B cell (primary cell): Measurements from ENCODE around the gene STON2. TPM values are rescaled to one million over a fixed set of nuclear protein-coding genes. Genes with fewer than 3 reads are reported as not detected.

ENCODE experiments used
- ATAC-seq: fragments of 200-7000 bp; cut with Tn5 transposase; one replicate; pipeline ENCODE4 v1.10.0; 2021; ENCODE audit warnings: low read depth, mild to moderate bottlenecking, moderate number of reproducible peaks, moderate library complexity
- CTCF ChIA-PET: fragments of 350-600 bp; sonication (Branson Sonifier 250); formaldehyde crosslinking; loops from one replicate; lab custom pipeline; 2021; ENCODE audit warnings: antibody characterized with exemption, inconsistent platforms; lab: Charles Lee
- POLR2A ChIA-PET: fragments of 350-600 bp; sonication (Branson Sonifier 250); formaldehyde crosslinking; loops from one replicate; lab custom pipeline; 2021; ENCODE audit warnings: antibody characterized with exemption; lab: Charles Lee
- DNase-seq: peaks from one replicate; pipeline ENCODE4 v3.0.0; 2013
- H2AFZ ChIP-seq: 2 replicates; pipeline ENCODE4 v1.6.1; 2012; ENCODE audit warnings: mild to moderate bottlenecking, low read depth, low read length; ENCODE audit not compliant: insufficient read depth, poor library complexity, severe bottlenecking
- H3K27ac ChIP-seq, 2 donors: 1 replicate in 1 of 2; 2 replicates in 1 of 2; pipeline ENCODE4 v1.5.1; 2012 to 2013; ENCODE audit warnings: low read length in 2 of 2, mild to moderate bottlenecking in 2 of 2, moderate library complexity in 1 of 2
- H3K27me3 ChIP-seq, 4 experiments: fragments of 200-600 bp in 1 of 4; sonication (generic) in 1 of 4; replicated peaks in 1 of 4; 1 replicate in 2 of 4; 2 replicates in 2 of 4; pipeline versions ENCODE4 v1.6.1 to v1.7.0; 2013 to 2016; ENCODE audit warnings: low read length in 3 of 4, mild to moderate bottlenecking in 2 of 4, mixed read lengths in 1 of 4, moderate library complexity in 1 of 4; ENCODE audit not compliant: insufficient read depth in 4 of 4, control insufficient read depth in 3 of 4; ENCODE audit errors: control extremely low read depth in 1 of 4
- H3K36me3 ChIP-seq, 2 experiments: replicated peaks in 1 of 2; 1 replicate in 1 of 2; 2 replicates in 1 of 2; pipeline versions ENCODE4 v1.6.1 to v1.7.1; 2013; ENCODE audit warnings: low read length in 1 of 2; ENCODE audit not compliant: insufficient read depth in 2 of 2, control insufficient read depth in 1 of 2; ENCODE audit errors: control extremely low read depth in 1 of 2, extremely low read depth in 1 of 2
- H3K4me1 ChIP-seq, 2 donors: fragments of 200-600 bp in 1 of 2; sonication (generic) in 1 of 2; 1 replicate in 1 of 2; 2 replicates in 1 of 2; pipeline versions ENCODE4 v1.5.1 to v1.6.1; 2013 to 2017; ENCODE audit warnings: low read length in 2 of 2; ENCODE audit not compliant: control insufficient read depth in 2 of 2, insufficient read depth in 2 of 2
- H3K4me2 ChIP-seq: replicated peaks from 2 replicates; pipeline ENCODE3; 2012; ENCODE audit warnings: mild to moderate bottlenecking, low read depth, low read length; ENCODE audit not compliant: poor library complexity, severe bottlenecking
- H3K4me3 ChIP-seq, 5 experiments: fragments of 200-600 bp in 1 of 5; sonication (generic) in 1 of 5; 1 replicate in 3 of 5; 2 replicates in 2 of 5; pipeline versions ENCODE4 v1.5.1 to v1.7.0; 2011 to 2016; ENCODE audit warnings: low read length in 4 of 5, mild to moderate bottlenecking in 4 of 5, low read depth in 2 of 5, control low read depth in 1 of 5, moderate library complexity in 1 of 5; ENCODE audit not compliant: insufficient read depth in 1 of 5; ENCODE audit errors: control extremely low read depth in 1 of 5, extremely low read depth in 1 of 5
- H3K79me2 ChIP-seq: fragments of 200-600 bp; sonication (generic); one replicate; pipeline ENCODE4 v1.6.0; 2016; ENCODE audit warnings: low read length; ENCODE audit not compliant: control insufficient read depth, insufficient read depth
- H3K9ac ChIP-seq: fragments of 200-600 bp; sonication (generic); 2 replicates; pipeline ENCODE4 v1.6.1; 2017; ENCODE audit warnings: mild to moderate bottlenecking, low read length, moderate library complexity
- H3K9me3 ChIP-seq, 3 donors: one replicate each; pipeline versions ENCODE4 v1.6.1 to v1.7.1; 2013; ENCODE audit warnings: low read length in 2 of 3; ENCODE audit not compliant: control insufficient read depth in 2 of 3, insufficient read depth in 1 of 3; ENCODE audit errors: control extremely low read depth in 1 of 3
- H4K20me1 ChIP-seq: 2 replicates; pipeline ENCODE4 v1.6.0; 2012; ENCODE audit warnings: mild to moderate bottlenecking, low read length; ENCODE audit not compliant: insufficient read depth, control insufficient read depth, poor library complexity, severe bottlenecking
- H3K27ac Mint-ChIP-seq: one replicate; pipeline ENCODE4 v1.8.0; 2021; ENCODE audit warnings: mixed read lengths
- H3K27me3 Mint-ChIP-seq: one replicate; pipeline ENCODE4 v1.8.0; 2021; ENCODE audit warnings: mixed read lengths
- H3K4me1 Mint-ChIP-seq: one replicate; pipeline ENCODE4 v1.8.0; 2021; ENCODE audit warnings: mixed read lengths
- H3K4me3 Mint-ChIP-seq: one replicate; pipeline ENCODE4 v1.8.0; 2021; ENCODE audit warnings: mixed read lengths
- H3K9me3 Mint-ChIP-seq: one replicate; pipeline ENCODE4 v1.8.0; 2022; ENCODE audit warnings: mixed read lengths; ENCODE audit not compliant: insufficient read depth
- CTCF ChIP-seq: fragments of 200-600 bp; IDR thresholded peaks from one replicate; pipeline ENCODE4 v1.8.0; 2022; ENCODE audit warnings: antibody characterized with exemption, mild to moderate bottlenecking
- EZH2 ChIP-seq: IDR thresholded peaks from 2 replicates; pipeline ENCODE4 v1.6.1; 2012; ENCODE audit warnings: borderline replicate concordance, low read depth, mild to moderate bottlenecking, moderate library complexity, low read length; ENCODE audit not compliant: insufficient read depth, poor library complexity, severe bottlenecking
- WGBS: methylation state at CpG from one replicate; pipeline ENCODE4 v1.1.5; 2013; ENCODE audit warnings: missing lambda C conversion rate; ENCODE audit not compliant: insufficient coverage; 5-methylcytosine and 5-hydroxymethylcytosine counted together
- intact Hi-C: fragments of 100-400 bp; cut with micrococcal nuclease; formaldehyde crosslinking; loops from one replicate; pipeline ENCODE4 v1.10.0; 2022
- polyA plus RNA-seq: library from polyadenylated mRNA; depleted of rRNA; stranded (reverse); fragments of >200 nt; gene quantifications from 2 replicates; pipeline ENCODE4 v1.2.3, GENCODE V29; 2012
- total RNA-seq, 2 donors: library from RNA; stranded (reverse); fragments of 120-200 nt in 1 of 2; gene quantifications; 1 replicate in 1 of 2; 2 replicates in 1 of 2; pipeline versions ENCODE4 v1.2.3 to v1.2.4, GENCODE V29; 2013 to 2022

Gene STON2
- total and polyA plus RNA-seq, 2 donors (not counting 1 experiment from before 2014, with no cell fraction given): 0.03 TPM; not detected in 1

GRCh38 chr14:81392052-81392451 lies 8.1 kb downstream of the STON2 start:
- POLR2A ChIA-PET: no interaction called here
- CTCF ChIA-PET: no interaction called here
- H3K9me3 Mint-ChIP-seq: no peaks in the 10 kb centered on the region

DNA sequence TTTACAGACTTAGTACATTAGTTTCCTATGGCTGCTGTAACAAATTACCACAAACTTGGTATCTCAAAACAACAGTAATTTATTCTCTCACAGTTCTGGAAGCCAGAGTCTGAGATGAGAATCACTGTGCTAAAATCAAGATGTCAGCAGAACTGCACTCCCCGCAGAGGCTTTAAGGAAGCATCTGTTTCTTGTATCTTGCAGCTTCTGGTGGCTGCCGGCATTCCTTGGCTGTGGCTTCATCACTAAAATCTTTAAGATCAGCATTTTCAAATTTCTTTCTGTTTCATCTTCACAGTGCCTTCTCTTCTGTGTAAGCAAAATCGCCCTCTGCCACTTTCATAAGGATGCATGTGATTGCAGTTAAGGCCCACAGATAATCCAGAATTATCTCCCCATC lies 9.4 kb downstream of the STON2 start:
- POLR2A ChIA-PET: no interaction called here
- CTCF ChIA-PET: no interaction called here
- peaks cover 12% of the 10 kb centered on the region for H3K27me3 Mint-ChIP-seq
- Histone ChIP-seq H3K4me2 (no peak overlapping the region), H3K36me3 (no peaks in the 10 kb centered on the region), H3K4me1 (no peaks in the 10 kb centered on the region), H3K27ac (no peak overlapping the region), H3K9me3 (peaks cover 0 to 3% (median 0%) of the 10 kb centered on the region in 3 donors), H3K4me3 (no peak overlapping the region), H3K79me2 (no peaks in the 10 kb centered on the region), H4K20me1 (no peaks in the 10 kb centered on the region), H2AFZ (no peak overlapping the region), H3K27me3 (no peaks in the 10 kb centered on the region), H3K9ac (no peak overlapping the region)
- H3K27ac Mint-ChIP-seq: no peak overlapping the region
- H3K4me1 Mint-ChIP-seq: no peaks in the 10 kb centered on the region
- WGBS: 71% methylated on average over 2 of the region's 3 CpGs
- TF ChIP-seq CTCF (no peak), EZH2 (no peak)
- DNase-seq (no peak), ATAC-seq (no peak)
- intact Hi-C loops: no loop called here
- H3K4me3 Mint-ChIP-seq: no peak overlapping the region
- H3K9me3 Mint-ChIP-seq: no peaks in the 10 kb centered on the region

More at GRCh38 chr14:81392052-81392451, 8.1 kb downstream of the STON2 start:
- no peak overlapping the region for H3K9ac ChIP-seq
- no peak for TF ChIP-seq CTCF
- no peak for TF ChIP-seq EZH2
- no peaks in the 10 kb centered on the region for H3K36me3 ChIP-seq
- no peaks in the 10 kb centered on the region for H3K27me3 ChIP-seq
- H3K27ac Mint-ChIP-seq: no peak overlapping the region
- H2AFZ ChIP-seq: no peak overlapping the region
- H3K4me2 ChIP-seq: no peak overlapping the region
- H3K79me2 ChIP-seq: no peaks in the 10 kb centered on the region
- peaks cover 0 to 3% (median 0%) of the 10 kb centered on the region in 3 donors for H3K9me3 ChIP-seq
- no peaks in the 10 kb centered on the region for H3K4me1 Mint-ChIP-seq
- no peaks in the 10 kb centered on the region for H4K20me1 ChIP-seq
- peaks cover 7% of the 10 kb centered on the region for H3K27me3 Mint-ChIP-seq
- no peaks in the 10 kb centered on the region for H3K4me1 ChIP-seq
- no peak overlapping the region for H3K4me3 Mint-ChIP-seq
- no peak for DNase-seq
- ATAC-seq: no peak
- H3K4me3 ChIP-seq: no peak overlapping the region
- intact Hi-C loops: no loop called here
- no peak overlapping the region for H3K27ac ChIP-seq
- 88% methylated on average over 1 of the region's 5 CpGs for WGBS
